Measurements from ENCODE around the gene VPS18. TPM values are rescaled to one million over a fixed set of nuclear protein-coding genes. Genes with fewer than 3 reads are reported as not detected.

Gene VPS18
- total and polyA plus RNA-seq, 2 donors (not counting 3 experiments of a cell fraction or from before 2014, with no cell fraction given): 29.3 to 32.8 TPM

- intact Hi-C loops (cut with micrococcal nuclease): no loop called here
- DNase-seq (ENCODE audit: low read depth, low spot score): no peak
These were observed 38.6 kb downstream of the VPS18 start for GRCh38 chr15:40932649-40933516.

More at GRCh38 chr15:40932649-40933516, 38.6 kb downstream of the VPS18 start:
- dilution Hi-C loops (cut with MboI; ENCODE audit: extremely low pct_ligation_motif_present, low sequenced_read_pairs): no loop called here
- Histone ChIP-seq H3K36me3 (ENCODE audit: control insufficient read depth in 2 of 2, extremely low read depth in 1 of 2, insufficient read depth in 2 of 2, low read length in 2 of 2) (peaks cover 0 to 44% of the 10 kb centered on the region in 2 experiments), H3K9ac (replicated peaks; ENCODE audit: extremely low read depth, insufficient read depth, low read length) (no peak overlapping the region), H3K4me3 (replicated peaks in 1 of 3; ENCODE audit: insufficient read depth in 1 of 3, low read depth in 1 of 3, low read length in 3 of 3) (no peak overlapping the region), H3K27ac (ENCODE audit: insufficient read depth, low read depth, low read length) (no peak overlapping the region), H3K27me3 (ENCODE audit: control insufficient read depth in 2 of 2, insufficient read depth in 2 of 2, low read length in 2 of 2) (peaks cover 3% of the 10 kb centered on the region in 2 experiments), H3K4me1 (ENCODE audit: control insufficient read depth, extremely low read depth, insufficient read depth, low read length) (peaks cover 19% of the 10 kb centered on the region), H3K9me3 (replicated peaks; ENCODE audit: control insufficient read depth, insufficient read depth, low read length) (no peaks in the 10 kb centered on the region), H3K4me2 (ENCODE audit: insufficient read depth, low read length) (no peak overlapping the region), H2AFZ (ENCODE audit: low read depth, low read length) (no peak overlapping the region), H3K9me1 (replicated peaks; ENCODE audit: control insufficient read depth, extremely low read depth, insufficient read depth, low read length) (no peaks in the 10 kb centered on the region), H3K79me2 (ENCODE audit: control insufficient read depth, insufficient read depth, low read length) (no peaks in the 10 kb centered on the region), H4K20me1 (replicated peaks; ENCODE audit: control insufficient read depth, extremely low read depth, insufficient read depth, low read length) (no peaks in the 10 kb centered on the region)
- POLR2A ChIA-PET: interaction anchor here (1.1 kb wide), 1 partner anchor 17 kb away, joined by 3 read pairs; no protein-coding TSS in a partner anchor
- no TSS peak for BruUV-seq (replicated peaks)
- CTCF ChIA-PET: interaction anchor here (7.4 to 12.4 kb wide), 2 partner anchors 9 to 26 kb away, joined by 143 to 260 read pairs; no protein-coding TSS in a partner anchor
- FAIRE-seq: no peak
- no peak for TF ChIP-seq EZH2 (IDR thresholded peaks at IDR 0.05; ENCODE audit: borderline replicate concordance, low read depth, low read length, severe bottlenecking)
- no peak for TF ChIP-seq JUN (IDR thresholded peaks at IDR 0.05; ENCODE audit: borderline replicate concordance, insufficient read depth, insufficient read length, low read depth)
- TF ChIP-seq FOS (IDR thresholded peaks at IDR 0.05; ENCODE audit: borderline replicate concordance, insufficient read depth, low read length): no peak
- TF ChIP-seq MAX (IDR thresholded peaks at IDR 0.05; ENCODE audit: insufficient read depth, insufficient read length): no peak
- TF ChIP-seq CTCF (IDR thresholded peaks at IDR 0.05; ENCODE audit: extremely low read depth in 1 of 2, insufficient read depth in 1 of 2, low read depth in 1 of 2, low read length in 2 of 2): no peak
- no peak for TF ChIP-seq MYC (IDR thresholded peaks at IDR 0.05; ENCODE audit: low read depth, low read length)
- TF ChIP-seq POLR2A (IDR thresholded peaks at IDR 0.05; ENCODE audit: low read depth, low read length): no peak
- no peak for TF ChIP-seq POLR2AphosphoS5 (IDR thresholded peaks at IDR 0.05; ENCODE audit: insufficient read depth, low read depth, low read length)
- no peak for TF ChIP-seq GATA2 (IDR thresholded peaks at IDR 0.05; ENCODE audit: insufficient read depth, insufficient read length, low read depth, low read length)

All from endothelial cell of umbilical vein (primary cell).